Hippocampal formation (tissue), 2 donors: ENCODE data around the gene TM4SF5.
"Not testable (repeated sequence)": the region's sequence is repeated elsewhere in the genome, so short reads cannot be mapped to it uniquely, and the experiment has no call there.

Experiments
- DNase-seq, 2 donors: peaks; one replicate each; lab custom pipeline; 2025; lab: John Stamatoyannopoulos, UW

TM4SF5 gene

DNA sequence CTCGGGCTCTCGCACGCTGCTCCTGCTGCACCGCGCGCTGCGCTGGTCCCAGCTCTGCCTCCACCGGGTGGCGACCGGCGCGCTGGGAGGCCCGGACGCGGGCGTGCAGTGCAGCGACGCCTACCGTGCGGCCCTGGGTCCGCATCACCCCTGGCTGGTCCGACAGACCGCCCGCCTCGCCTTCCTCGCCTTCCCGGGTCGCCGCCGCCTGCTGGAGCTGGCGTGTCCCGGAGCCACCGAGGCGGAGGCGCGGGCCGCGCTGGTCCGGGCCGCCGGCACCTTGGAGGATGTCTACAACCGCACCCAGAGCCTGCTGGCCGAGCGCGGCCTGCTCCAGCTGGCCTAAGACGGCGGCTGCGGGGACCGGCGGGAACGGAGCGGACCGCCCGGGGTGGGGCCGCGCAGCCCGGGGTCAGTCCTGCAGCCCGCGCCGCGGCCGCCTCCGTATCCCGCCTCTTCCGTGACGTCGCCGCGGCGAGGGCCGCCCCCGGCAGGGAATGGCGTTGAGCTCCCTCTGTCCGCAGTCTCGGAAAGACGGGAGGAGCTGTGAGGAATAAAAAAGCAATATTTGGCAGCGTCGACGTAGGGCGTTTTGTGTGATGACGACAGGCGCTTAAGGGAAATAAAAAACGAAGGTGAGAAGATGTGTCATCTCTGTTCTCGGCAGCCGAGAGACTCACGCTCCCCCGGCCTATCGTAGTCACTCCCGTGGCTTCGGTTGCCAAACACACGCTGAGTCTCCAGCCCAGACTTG lies 18.4 kb downstream of the TM4SF5 start:
- peak; percentile 86 to 87 for DNase-seq

DNA sequence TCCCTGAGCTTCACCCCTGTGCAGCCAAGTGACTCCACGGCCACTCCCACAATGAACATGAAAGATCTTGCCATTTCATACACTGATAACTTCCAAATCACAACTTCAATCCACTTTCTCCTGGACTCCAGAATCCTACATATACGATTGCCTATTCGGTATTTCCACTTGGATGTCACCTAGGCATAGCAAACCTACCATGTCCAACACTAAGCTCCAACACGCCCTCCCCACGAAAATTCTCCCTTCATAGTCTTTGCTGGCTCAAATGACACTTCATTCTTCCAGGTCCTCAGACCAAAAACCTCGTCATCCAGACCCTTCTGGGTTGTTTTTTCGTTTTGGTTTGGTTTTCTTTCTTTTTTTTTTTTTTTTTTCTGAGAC lies 19.0 kb downstream of the TM4SF5 start:
- DNase-seq = no peak

DNA sequence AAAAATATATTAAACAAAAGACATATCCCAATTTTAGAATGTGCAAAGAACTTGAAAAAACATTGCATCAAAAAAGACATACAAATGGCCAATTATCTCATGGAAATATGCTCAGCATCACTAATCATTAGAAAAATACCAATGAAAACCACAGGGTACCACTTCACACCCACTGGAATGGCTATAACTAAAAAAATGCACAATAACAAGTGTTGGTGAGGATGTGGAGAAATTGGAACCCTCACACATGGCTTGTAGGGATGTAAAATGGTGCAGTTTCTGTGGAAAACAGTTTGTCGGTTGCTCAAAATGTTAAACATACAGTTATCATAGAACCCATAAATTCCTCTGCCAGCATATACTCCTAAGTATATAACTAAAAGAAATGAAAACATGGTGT lies 23.5 kb downstream of the TM4SF5 start:
- no peak for DNase-seq

DNA sequence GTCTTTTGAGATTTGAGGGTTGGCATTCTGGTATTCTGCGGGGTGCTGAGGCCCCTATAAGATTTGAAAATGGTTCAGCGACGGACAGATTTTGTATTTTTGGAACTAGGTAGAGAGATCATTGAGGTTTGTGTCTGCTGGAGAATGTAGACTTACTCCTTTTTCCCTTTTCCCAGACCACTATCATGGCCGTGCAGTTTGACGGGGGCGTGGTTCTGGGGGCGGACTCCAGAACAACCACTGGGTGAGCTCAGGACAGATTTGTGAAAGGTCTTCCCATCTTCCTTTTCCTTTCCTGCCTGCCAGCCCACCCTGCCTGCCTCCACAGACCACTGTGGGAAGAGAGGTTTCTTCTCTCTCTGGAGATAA lies 24.9 kb downstream of the TM4SF5 start:
- no peak for DNase-seq

DNA sequence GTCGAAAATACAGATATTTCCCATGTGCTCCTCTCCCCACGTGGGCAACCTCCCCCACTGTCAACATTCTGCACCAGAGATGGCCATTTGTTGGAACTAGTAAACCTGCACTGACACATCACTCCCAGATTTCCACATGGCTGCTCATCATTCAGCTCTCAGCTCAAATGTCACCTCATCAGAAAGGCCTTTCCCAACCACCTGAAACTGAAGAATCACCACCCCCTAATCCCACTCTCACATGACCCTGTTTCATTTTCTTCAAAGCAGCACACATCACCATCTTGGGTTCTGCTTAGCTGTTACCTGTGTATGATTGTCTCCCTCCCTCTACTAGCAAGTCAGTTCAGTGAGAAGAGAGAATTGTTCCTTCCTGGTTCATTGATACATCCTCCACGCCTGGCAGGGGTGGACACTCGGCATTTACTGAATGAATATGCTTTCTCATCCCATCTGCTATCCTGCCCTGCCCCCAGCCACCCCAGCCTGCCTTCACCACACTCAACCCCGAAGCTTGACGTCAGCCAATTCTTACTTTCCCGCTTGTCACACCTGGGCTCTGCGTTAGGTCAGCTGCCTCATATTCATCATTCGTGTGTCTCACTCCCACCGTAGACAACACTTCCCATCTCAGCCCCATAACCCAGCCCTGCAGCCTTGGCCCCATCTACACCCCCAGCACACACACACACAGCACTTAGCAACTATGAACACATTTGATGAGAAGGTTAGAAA lies 28.9 kb downstream of the TM4SF5 start:
- DNase-seq = no peak

DNA sequence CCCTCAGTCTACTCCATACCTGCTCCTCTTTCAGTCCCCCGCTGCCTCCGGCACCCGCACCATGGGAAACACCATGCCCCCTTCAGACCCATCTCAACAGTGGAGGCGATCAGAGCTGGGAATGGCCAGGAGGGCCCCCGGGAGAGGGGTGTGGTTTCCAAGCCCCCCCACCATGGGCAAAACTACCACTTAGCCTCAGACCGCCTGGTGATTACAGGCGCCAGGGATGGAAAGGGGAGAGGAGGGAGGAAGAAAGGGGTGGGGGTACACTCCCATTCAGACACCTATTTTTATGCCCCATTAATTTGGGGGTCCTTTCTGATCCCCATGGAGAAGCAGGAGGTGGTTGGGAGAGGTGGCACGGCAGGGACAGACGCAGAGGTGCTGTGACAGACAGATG lies 30.5 kb downstream of the TM4SF5 start, which contains the start of gene C17orf114:
Gene C17orf114 (minus strand): TSS at position 101 of the 400 bp plus-strand sequence.
- DNase-seq = no peak

DNA sequence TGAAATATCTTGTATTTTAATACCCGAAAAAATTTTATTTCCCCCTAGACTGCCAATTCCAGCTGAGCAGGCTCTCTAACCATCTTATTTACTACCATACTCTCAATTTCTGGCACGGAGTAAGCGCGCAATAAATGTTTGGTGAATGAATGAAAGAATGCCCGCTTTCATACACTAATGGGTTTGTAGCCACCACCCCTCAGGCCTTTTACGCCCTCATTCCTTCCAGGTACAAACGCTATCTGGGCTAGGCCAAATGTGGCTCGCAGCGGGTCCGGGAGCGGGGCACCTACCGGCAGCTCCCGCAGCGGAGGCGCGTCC lies 34.7 kb downstream of the TM4SF5 start:
- DNase-seq = no peak

DNA sequence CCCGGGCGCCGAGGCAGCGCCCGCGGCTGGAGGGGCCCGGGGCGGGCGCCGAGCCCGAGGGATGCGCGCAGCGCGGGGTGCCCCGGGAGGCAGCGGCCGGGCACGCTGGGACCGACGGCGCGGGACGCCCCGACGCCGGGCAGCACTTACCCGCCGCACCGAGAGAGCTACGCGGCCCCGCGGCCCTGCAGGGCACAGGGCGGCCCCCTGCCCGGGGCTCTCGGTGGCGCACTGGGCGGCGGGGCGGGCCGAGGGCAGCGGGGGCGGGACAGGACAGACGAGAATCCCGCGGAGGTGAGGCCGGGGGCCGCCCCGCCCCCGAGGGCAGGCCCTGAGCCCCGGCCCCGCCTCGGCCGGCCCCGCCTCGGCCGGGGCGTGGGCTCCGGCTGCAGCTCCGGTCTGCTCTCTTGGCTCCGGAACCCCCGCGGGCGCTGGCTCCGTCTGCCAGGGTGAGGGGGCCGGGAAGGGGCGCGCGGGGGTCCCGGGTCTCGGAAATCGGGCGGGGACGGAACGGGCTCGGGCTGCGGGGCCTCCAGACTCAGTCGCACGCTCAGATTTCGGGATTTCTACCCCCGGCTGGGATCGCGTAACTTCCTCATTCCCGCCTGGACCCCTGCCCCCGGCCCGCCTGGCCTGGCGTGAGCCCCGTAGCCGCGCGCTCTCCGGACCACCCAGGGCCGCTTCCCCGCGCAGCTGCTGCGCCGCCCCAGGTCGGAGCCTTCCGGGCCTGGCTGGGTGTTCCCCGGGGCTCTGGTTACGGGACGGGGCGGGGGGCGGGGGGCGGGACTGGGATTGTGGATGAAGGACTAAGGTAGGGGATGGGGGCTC lies 35.3 kb downstream of the TM4SF5 start, which contains the start of gene PLD2:
Gene PLD2 (plus strand): TSS at position 376 of the 828 bp plus-strand sequence. CDS start 621 bp downstream, outside the sequence.
- peak; percentile 58 to 72 for DNase-seq

DNA sequence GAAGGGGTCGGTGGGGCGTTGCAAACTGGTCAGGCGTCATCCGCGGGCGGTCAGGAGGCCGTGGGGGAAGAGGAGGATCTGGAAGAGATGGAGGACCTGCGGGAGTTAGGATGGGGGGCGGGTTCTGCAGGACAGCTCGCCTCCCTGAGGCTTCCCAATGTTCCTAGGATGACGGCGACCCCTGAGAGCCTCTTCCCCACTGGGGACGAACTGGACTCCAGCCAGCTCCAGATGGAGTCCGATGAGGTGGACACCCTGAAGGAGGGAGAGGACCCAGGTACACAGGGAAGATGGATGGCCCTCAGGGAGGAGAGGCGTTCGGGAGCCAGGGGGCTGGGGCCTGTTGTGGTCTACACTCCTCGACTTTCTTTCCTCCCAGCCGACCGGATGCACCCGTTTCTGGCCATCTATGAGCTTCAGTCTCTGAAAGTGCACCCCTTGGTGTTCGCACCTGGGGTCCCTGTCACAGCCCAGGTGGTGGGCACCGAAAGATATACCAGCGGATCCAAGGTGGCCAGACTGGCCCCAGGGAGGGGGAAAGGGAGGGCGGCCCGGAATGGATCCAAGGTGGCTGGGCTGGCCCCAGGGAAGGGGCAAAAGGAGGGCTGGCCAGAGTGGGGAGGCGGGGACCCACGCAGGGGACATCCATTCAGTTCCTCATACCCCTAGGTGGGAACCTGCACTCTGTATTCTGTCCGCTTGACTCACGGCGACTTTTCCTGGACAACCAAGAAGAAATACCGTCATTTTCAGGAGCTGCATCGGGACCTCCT lies 36.1 kb downstream of the TM4SF5 start:
- DNase-seq = no peak

DNA sequence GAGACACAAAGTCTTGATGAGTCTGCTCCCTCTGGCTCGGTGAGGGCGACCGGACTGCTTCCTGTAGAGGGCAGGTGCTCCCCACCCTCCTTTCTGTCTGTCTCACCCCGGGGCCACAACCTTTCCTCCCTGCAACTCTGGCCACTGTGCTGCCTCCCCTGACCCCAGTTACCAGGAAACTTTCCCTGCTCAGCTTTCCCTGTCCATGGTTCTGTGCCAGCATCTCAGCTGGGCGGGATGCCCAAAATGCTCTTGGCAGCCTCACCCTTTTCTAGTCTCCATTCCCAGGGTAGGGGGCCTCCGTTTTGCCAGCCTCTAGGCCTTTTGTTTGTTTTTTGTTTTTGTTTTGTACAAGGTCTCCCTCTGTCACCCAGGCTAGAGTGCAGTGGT lies 36.7 kb downstream of the TM4SF5 start:
- DNase-seq = peak; percentile 21 to 64

DNA sequence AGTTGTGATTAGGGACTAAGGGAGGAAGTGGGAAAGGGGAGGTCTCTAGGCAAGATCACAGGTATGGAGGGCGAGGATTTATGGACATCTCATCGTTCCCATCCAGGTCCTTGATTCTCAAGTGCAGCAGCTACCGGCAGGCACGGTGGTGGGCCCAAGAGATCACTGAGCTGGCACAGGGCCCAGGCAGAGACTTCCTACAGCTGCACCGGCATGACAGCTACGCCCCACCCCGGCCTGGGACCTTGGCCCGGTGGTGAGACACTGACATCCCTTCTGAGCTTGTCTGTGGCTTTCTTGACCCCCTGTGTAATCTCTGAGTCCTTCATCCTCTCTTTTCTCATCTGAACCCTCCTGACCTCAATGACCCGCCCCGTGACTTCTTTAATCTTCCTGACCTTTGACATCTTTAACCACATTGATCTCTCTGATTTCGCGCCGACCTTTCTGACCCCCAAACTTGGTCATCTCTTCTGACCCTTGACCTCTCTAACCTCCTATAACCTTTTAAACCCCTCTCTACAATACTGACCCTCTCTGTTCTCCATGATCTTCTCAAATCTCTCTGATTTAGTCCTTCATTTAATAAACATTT lies 39.1 kb downstream of the TM4SF5 start:
- no peak for DNase-seq

DNA sequence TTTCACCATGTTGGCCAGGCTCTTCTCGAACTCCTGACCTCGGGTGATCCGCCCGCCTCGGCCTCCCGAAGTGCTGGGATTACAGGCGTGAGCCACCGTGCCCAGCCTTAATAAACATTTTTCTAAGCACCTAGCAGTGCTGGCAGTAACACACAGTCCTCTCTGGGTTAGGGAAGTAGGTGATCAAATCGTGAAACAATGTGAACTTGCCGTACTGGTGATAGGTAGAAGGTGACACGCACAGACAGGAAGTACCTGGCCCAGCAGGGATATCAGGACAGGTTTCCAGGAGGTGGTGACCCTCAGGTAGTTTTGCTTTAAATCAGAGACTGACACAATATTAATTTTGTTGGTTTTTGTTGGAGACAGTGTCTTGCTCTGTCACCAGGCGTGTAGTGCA lies 39.8 kb downstream of the TM4SF5 start:
- DNase-seq = no peak

DNA sequence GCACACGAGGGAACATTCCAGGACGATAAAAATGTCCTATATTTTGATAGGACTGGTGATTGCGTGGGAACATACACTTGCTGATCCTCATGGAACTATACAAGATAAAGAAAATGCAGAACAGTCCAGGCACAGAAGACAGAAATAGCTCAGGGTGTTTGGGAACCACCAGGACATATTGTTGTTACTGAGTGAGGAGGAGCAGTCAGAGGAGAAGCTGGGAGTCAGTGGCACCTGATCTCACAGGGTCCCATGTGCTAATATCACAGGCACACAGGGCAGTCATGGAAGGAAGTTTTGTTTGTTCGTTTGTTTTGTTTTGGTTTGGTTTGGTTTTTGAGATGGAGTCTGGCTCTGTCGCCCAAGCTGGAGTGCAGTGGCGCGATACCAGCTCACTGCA lies 41.0 kb downstream of the TM4SF5 start:
- no peak for DNase-seq

DNA sequence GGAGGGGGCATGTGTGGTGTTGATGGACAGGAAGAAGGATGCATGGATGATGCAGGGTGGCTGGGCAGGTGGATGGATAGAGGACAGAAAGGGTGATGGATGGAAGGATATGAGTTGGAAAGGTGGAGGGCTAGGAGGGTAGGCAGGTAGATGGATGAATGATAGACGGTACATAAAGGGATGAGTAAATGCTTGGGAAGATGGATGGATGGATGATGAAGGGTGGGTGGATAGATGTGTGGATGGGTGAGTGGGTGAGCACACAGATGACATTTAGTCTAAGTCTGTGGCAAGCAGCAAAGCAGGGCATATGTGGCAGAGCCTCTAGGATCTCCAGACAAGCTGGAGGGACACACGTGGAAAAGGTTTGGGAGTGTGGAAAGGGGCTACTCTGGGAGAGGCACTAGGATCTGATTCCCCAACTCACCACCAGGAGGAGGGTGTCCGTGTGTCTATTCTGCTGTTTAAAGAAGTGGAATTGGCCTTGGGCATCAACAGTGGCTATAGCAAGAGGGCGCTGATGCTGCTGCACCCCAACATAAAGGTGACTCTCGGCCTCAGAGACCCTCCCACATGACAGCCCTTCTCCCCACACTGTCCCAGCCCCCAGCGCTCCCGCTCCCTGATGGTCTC lies 43.5 kb downstream of the TM4SF5 start:
- DNase-seq = no peak

DNA sequence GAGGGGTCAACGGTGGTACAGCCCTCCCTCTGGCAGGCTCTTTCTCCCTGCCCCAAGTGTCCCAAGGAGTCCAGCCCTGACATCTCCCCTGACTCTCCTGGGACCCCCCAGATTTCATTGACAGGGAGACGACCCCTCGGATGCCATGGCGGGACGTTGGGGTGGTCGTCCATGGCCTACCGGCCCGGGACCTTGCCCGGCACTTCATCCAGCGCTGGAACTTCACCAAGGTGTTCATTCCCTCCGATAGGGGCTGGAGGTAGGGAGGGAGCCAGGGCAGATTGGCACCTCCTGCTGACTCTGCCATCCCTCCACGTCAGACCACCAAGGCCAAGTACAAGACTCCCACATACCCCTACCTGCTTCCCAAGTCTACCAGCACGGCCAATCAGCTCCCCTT lies 45.1 kb downstream of the TM4SF5 start:
- no peak for DNase-seq

DNA sequence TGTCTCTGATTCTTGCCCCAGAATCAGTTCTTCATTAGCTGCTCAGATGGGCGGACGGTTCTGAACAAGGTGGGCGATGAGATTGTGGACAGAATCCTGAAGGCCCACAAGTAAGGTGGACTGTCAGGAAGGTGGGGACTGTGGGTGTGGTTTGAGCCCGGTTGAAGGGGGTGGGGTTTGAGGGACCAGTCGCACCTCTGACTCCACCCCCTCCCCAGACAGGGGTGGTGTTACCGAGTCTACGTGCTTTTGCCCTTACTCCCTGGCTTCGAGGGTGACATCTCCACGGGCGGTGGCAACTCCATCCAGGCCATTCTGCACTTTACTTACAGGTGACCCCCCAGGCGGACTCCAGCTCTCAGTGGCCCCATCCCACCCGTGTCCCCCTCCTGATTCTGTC lies 46.6 kb downstream of the TM4SF5 start:
- DNase-seq = no peak

DNA sequence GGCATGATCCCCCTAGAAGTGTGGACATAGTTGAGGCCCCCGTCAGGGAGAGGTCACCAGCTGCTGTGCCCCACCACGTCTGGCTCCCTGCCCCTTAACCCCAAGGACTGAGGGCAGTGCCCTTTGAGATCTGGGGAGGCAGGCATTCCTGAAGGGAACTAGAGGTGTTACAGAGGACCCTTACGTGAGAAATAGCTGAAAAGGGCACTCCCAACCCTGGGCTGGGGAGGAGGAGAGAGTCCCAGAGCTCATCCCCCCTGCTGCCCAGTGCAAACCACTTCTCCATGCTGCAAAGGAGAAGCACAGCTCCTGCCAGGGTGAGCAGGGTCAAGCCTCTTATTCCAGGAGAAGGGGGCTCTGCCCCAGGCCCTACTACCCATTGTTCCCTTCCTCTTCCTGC lies 51.1 kb downstream of the TM4SF5 start:
- no peak for DNase-seq

DNA sequence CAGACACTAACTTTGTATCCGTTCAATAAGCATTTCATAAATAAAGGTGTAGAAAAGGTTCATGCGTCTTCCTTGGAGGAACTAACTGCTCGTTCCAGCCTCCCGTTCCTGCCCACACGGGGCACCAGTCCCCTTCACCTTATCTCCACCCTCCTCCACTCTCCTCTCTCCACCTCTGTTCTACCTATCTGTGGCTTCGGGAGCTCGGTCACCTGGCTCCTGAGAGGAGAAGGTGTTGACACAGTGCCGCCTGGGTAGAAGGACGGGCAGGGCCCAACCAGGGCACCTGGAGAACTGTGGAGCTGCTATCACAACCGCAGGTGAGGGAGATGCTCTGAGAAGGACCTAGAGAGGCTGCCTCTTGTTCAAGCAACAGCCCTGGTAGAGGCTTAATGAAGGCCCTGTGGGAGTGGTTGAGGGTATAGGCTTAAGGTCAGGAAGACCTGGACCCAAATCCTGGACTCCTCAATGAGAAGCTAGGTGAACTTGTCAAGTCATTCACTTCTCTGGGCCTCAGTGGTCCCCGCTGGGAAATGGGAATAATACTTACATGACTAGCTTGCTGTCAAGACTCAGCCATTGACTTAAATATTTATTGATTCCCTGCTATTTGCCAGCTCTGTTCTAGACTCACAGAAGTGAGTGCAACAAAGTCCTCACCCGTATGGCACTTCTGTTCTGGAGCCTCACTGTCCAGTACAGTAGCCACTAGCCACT lies 51.8 kb downstream of the TM4SF5 start:
- no peak for DNase-seq

DNA sequence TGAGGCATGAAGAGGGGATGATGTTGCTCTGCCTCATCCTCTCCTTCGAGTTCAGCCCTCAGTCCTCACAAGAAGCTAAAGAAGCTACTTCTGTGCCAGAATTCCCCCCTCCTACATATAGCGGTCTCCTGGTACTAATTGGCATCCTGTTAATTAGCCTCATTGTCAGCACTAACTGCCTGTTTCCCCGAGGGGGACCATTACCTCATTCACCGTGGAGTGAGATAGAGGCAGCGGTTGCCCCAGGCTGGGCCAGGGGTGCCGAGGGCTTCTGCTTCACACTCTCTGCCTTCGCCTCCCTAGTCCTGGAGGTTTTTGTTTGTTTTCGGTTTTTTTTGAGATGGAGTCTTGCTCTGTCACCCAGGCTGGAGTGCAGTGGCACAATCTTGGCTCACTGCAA lies 55.7 kb downstream of the TM4SF5 start:
- no peak for DNase-seq

DNA sequence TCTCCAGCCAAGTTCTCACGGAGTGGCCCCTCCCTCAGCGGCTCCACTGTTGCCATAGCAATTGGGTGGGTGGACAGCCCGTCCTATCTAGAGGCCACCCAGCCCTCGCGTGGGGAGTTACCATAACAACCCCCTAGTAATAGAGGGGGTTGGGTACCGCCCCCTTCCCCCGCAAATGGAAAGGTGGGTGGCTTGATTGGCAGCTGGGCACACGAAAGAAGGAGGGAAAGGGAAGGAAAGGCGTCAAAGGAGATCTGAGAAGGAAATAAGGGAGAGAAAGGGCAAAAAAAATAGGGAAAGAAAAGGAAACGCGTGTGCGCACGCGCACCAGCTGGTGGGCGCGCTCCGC lies 61.1 kb downstream of the TM4SF5 start:
- not testable (repeated sequence) for DNase-seq
